ENCODE results near the gene B3GAT1. TPM values are rescaled to one million over a fixed set of nuclear protein-coding genes. Genes with fewer than 3 reads are reported as not detected.
A peak's percentile ranks its signal among the peaks of the same experiment; 100 is the strongest.

B3GAT1 gene
- total RNA-seq, 1 donor = not detected

DNA sequence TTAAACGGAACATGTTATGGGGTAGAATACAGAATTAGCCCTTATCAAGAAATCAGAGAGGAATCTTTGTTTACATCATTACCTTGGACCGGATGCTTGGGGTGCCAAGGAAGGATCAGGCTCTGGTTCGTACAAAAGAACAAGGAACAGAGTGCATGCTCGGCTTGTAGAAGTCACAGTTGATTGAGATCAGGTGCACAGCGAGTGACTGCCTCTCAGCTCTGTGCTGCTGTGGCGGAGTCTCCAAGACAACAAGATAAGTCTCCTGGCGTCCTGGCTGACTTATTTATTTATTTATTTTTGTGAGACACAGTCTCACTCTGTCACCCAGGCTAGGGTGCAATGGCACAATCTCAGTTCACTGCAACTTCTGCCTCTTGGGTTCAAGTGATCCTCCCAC is 48.5 kb downstream of the B3GAT1 start:
- DNase-seq (ENCODE audit: low read depth) = no peak
- TF ChIP-seq CTCF (IDR thresholded peaks at IDR 0.05; ENCODE audit: insufficient read depth, low read depth, low read length) = no peak
- no peak overlapping the region for H3K4me3 ChIP-seq (ENCODE audit: low read depth, low read length)

GRCh38 chr11:134363161-134363560 is 48.9 kb downstream of the B3GAT1 start:
- no peak overlapping the region for H3K4me3 ChIP-seq (ENCODE audit: low read depth, low read length)
- no peak for TF ChIP-seq CTCF (IDR thresholded peaks at IDR 0.05; ENCODE audit: insufficient read depth, low read depth, low read length)
- DNase-seq (ENCODE audit: low read depth) = no peak

DNA sequence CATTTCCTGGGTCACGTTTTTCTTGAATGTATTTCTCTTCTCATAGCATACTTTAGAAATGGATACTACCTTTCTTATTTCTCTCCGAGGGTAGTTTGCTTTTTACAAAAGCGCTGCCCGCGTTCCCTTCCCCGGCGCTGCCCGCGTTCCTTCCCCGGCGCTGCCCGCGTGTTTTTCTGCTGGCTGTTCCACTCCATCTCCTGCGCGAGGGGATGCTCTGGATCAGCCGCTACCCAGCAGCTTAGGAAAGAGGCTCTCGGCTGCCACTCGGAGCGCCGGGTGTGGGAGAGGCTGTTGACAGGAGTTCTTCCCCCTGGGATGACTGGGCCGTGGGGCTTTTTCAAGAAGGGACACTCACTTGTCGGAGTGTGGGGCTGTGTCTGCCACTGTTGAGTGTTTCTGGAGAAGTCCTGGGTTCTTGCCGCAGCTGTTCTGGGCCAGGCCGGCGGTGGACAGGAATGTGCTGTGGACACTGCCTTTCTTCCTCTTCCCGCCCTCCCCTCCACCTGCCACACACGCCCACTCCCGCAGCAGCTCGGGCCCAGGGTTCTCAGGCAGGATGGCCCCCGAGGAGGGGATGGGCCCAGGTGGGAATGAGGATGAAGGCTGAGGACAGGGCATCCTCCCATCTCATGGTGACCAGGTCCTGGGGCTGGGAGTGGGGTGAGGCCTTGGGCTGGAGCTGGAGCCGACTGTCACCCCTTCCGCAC is 49.7 kb downstream of the B3GAT1 start:
- no peak for TF ChIP-seq CTCF (IDR thresholded peaks at IDR 0.05; ENCODE audit: insufficient read depth, low read depth, low read length)
- no peak overlapping the region for H3K4me3 ChIP-seq (ENCODE audit: low read depth, low read length)
- DNase-seq (ENCODE audit: low read depth) = no peak

- DNase-seq (ENCODE audit: low read depth) = no peak
- no peak for TF ChIP-seq CTCF (IDR thresholded peaks at IDR 0.05; ENCODE audit: insufficient read depth, low read depth, low read length)
- no peak overlapping the region for H3K4me3 ChIP-seq (ENCODE audit: low read depth, low read length)
These were observed 50.4 kb downstream of the B3GAT1 start for GRCh38 chr11:134361661-134362060.

DNA sequence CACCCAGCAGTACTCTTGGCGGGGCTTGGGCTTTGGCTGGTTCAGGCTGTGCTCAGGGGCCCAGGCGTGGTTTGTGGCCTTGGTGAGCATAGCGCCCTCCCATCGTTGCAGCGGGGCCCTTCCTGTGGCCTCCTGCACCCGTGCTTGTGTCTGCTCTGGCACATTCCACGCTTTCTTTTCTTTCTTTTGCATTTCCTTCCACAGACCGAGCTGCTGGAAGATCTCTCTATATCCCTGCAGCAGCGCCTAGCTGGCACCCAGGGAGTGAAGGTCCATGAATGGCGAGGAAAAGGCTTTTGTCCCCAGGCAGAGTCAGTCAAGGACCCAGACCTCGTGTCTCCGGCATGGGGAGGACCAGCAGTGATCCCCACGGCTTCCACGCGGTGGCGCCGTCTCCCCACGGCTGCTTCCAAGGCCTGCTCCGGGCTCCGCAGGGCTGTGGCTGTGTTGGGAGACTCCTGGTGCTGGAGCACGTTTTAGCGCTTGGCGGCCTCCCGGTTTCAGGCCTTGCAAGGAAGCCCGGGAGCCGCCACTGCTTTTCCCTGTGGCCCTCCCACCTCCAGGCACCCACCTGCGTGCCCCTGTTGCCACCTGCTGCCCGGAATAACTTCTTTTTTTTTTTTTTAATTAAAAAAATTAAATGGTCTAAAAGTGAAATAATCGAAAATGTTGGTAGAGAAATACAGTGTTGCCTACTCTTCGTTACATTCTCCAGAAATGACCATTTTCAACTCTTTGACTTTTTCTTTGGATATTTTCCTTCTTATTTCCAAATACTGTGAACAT is 51.8 kb downstream of the B3GAT1 start:
- TF ChIP-seq CTCF (IDR thresholded peaks at IDR 0.05; ENCODE audit: insufficient read depth, low read depth, low read length) = peak; percentile 83
- peak; percentile 65 for DNase-seq (ENCODE audit: low read depth)
- H3K4me3 ChIP-seq (ENCODE audit: low read depth, low read length) = no peak overlapping the region

GRCh38 chr11:134359646-134360045 is 52.4 kb downstream of the B3GAT1 start:
- no peak for DNase-seq (ENCODE audit: low read depth)
- no peak overlapping the region for H3K4me3 ChIP-seq (ENCODE audit: low read depth, low read length)
- no peak for TF ChIP-seq CTCF (IDR thresholded peaks at IDR 0.05; ENCODE audit: insufficient read depth, low read depth, low read length)
